Measurements from ENCODE around the gene TP53I13. TPM values are rescaled to one million over a fixed set of nuclear protein-coding genes. Genes with fewer than 3 reads are reported as not detected.

The TP53I13 gene
- total RNA-seq, 1 donor, result 57.2 TPM

DNA sequence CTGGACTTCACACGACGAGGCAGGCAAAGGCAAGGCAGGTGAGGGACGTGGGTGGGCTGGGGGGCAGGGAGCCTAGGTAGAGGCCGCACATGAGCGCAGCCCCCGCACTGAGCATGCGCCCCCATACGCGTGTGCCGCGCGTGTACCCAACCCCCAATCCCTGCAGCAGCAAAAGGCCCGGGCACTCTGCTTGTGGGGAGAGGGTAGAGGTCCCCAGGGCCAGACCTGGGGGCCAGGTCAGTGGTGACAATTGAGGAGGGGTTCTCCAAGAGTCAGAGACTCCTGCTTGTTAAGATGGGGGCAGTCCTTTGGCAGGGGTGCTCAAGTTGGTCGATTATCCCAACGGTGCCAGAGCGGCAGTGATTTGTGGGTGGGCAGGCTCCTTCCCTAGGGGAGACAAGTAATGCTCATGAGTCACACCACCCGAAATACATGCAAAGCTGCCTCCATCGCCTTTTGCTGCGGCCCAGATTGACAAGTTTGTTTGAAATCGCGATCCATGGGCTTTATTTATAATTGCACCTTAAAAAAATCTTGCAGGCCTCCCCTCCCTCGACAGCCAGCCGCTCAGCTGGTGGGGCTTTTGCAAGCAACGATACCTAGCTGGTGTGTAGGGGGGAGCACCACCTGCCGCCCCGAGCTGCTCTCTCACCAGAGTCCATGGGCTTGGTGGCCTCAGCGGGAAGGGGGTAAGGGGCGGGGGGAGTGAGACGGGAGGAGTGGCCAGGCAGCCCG is 22.1 kb downstream of the TP53I13 start:
- no peaks in the 10 kb centered on the region for H3K36me3 ChIP-seq (ENCODE audit: insufficient read depth, low read length)
- H3K79me2 ChIP-seq (ENCODE audit: insufficient read depth, low read length), result peaks cover 34% of the 10 kb centered on the region
- TF ChIP-seq CTCF (IDR thresholded peaks at IDR 0.05; ENCODE audit: extremely low read depth, low read depth, low read length), result no peak
- no peaks in the 10 kb centered on the region for H3K9me3 ChIP-seq (ENCODE audit: low read depth, low read length)
- H2AFZ ChIP-seq (ENCODE audit: low read length), result peak overlapping the region; percentile 95
- peak overlapping the region; percentile 73 for H3K27ac ChIP-seq (ENCODE audit: low read depth, low read length)
- H4K20me1 ChIP-seq (ENCODE audit: insufficient read depth, low read length), result peaks cover 47% of the 10 kb centered on the region
- peak overlapping the region; percentile 73 for H3K4me3 ChIP-seq (ENCODE audit: insufficient read depth, low read length)
- H3K27me3 ChIP-seq (ENCODE audit: insufficient read depth, low read length), result no peaks in the 10 kb centered on the region
- DNase-seq (ENCODE audit: insufficient read length, low spot score, missing footprints), result peak; percentile 99
- H3K4me2 ChIP-seq (ENCODE audit: insufficient read depth, low read length), result peak overlapping the region; percentile 93
- H3K4me1 ChIP-seq (ENCODE audit: insufficient read depth, low read length), result peaks cover 55% of the 10 kb centered on the region

- peak overlapping the region; percentile 73 for H3K27ac ChIP-seq (ENCODE audit: low read depth, low read length)
- peak overlapping the region; percentile 73 for H3K4me3 ChIP-seq (ENCODE audit: insufficient read depth, low read length)
- no peak for TF ChIP-seq CTCF (IDR thresholded peaks at IDR 0.05; ENCODE audit: extremely low read depth, low read depth, low read length)
- no peaks in the 10 kb centered on the region for H3K27me3 ChIP-seq (ENCODE audit: insufficient read depth, low read length)
- H3K4me1 ChIP-seq (ENCODE audit: insufficient read depth, low read length), result peaks cover 55% of the 10 kb centered on the region
- peak; percentile 96 for DNase-seq (ENCODE audit: insufficient read length, low spot score, missing footprints)
- peak overlapping the region; percentile 95 for H2AFZ ChIP-seq (ENCODE audit: low read length)
- H4K20me1 ChIP-seq (ENCODE audit: insufficient read depth, low read length), result peaks cover 48% of the 10 kb centered on the region
- no peaks in the 10 kb centered on the region for H3K36me3 ChIP-seq (ENCODE audit: insufficient read depth, low read length)
- H3K9me3 ChIP-seq (ENCODE audit: low read depth, low read length), result no peaks in the 10 kb centered on the region
- peaks cover 27% of the 10 kb centered on the region for H3K79me2 ChIP-seq (ENCODE audit: insufficient read depth, low read length)
- H3K4me2 ChIP-seq (ENCODE audit: insufficient read depth, low read length), result peak overlapping the region; percentile 93
Observed at GRCh38 chr17:29591146-29591736, 22.7 kb downstream of the TP53I13 start.

GRCh38 chr17:29591737-29592608 is 23.5 kb downstream of the TP53I13 start:
- peaks cover 41% of the 10 kb centered on the region for H4K20me1 ChIP-seq (ENCODE audit: insufficient read depth, low read length)
- peak overlapping the region; percentile 95 for H2AFZ ChIP-seq (ENCODE audit: low read length)
- H3K79me2 ChIP-seq (ENCODE audit: insufficient read depth, low read length), result peaks cover 20% of the 10 kb centered on the region
- no peaks in the 10 kb centered on the region for H3K36me3 ChIP-seq (ENCODE audit: insufficient read depth, low read length)
- no peaks in the 10 kb centered on the region for H3K27me3 ChIP-seq (ENCODE audit: insufficient read depth, low read length)
- peak overlapping the region; percentile 93 for H3K4me2 ChIP-seq (ENCODE audit: insufficient read depth, low read length)
- H3K4me1 ChIP-seq (ENCODE audit: insufficient read depth, low read length), result peaks cover 55% of the 10 kb centered on the region
- peak; percentile 100 for DNase-seq (ENCODE audit: insufficient read length, low spot score, missing footprints)
- H3K4me3 ChIP-seq (ENCODE audit: insufficient read depth, low read length), result peak overlapping the region; percentile 73
- H3K9me3 ChIP-seq (ENCODE audit: low read depth, low read length), result no peaks in the 10 kb centered on the region
- H3K27ac ChIP-seq (ENCODE audit: low read depth, low read length), result peak overlapping the region; percentile 73
- peak; percentile 83 for TF ChIP-seq CTCF (IDR thresholded peaks at IDR 0.05; ENCODE audit: extremely low read depth, low read depth, low read length)
